HEK293 (cell line): Measurements from ENCODE around the gene CKB.

Experiments used
- GLI4 ChIP-seq: fragments of 450-650 bp; formaldehyde crosslinking; IDR thresholded peaks from 2 replicates; pipeline ENCODE4 v1.5.1; 2016; ENCODE audit warnings: missing biosample characterization, missing genetic modification characterization
- KLF8 ChIP-seq: fragments of 450-650 bp; formaldehyde crosslinking; IDR thresholded peaks from 2 replicates; pipeline ENCODE4 v1.5.1; 2016; ENCODE audit warnings: missing biosample characterization, missing genetic modification characterization
- SP7 ChIP-seq: fragments of 450-650 bp; formaldehyde crosslinking; IDR thresholded peaks from 2 replicates; pipeline ENCODE4 v1.5.1; 2016; ENCODE audit warnings: missing biosample characterization, missing genetic modification characterization
- ZBTB20 ChIP-seq: fragments of 450-650 bp; formaldehyde crosslinking; IDR thresholded peaks from 2 replicates; pipeline ENCODE4 v1.5.1; 2016; ENCODE audit warnings: missing biosample characterization, missing genetic modification characterization
- ZFP69B ChIP-seq: fragments of 450-650 bp; formaldehyde crosslinking; IDR thresholded peaks from 2 replicates; pipeline ENCODE4 v1.5.1; 2016; ENCODE audit warnings: missing biosample characterization, missing genetic modification characterization
- ZNF112 ChIP-seq: fragments of 450-650 bp; formaldehyde crosslinking; IDR thresholded peaks from 2 replicates; pipeline ENCODE4 v1.5.0; 2017; ENCODE audit warnings: missing biosample characterization, missing genetic modification characterization
- ZNF175 ChIP-seq: fragments of 450-650 bp; formaldehyde crosslinking; IDR thresholded peaks from 2 replicates; pipeline ENCODE4 v1.5.1; 2016; ENCODE audit warnings: missing biosample characterization, missing genetic modification characterization
- ZNF214 ChIP-seq: fragments of 450-650 bp; formaldehyde crosslinking; IDR thresholded peaks from 2 replicates; pipeline ENCODE4 v1.5.1; 2017; ENCODE audit warnings: missing biosample characterization, mild to moderate bottlenecking, missing genetic modification characterization, borderline replicate concordance
- ZNF266 ChIP-seq: fragments of 450-650 bp; formaldehyde crosslinking; IDR thresholded peaks from 2 replicates; pipeline ENCODE4 v1.5.1; 2016; ENCODE audit warnings: missing biosample characterization, missing genetic modification characterization, low read depth
- ZNF341 ChIP-seq: fragments of 450-650 bp; formaldehyde crosslinking; IDR thresholded peaks from 2 replicates; pipeline ENCODE4; 2016; ENCODE audit warnings: low read depth, missing biosample characterization, missing genetic modification characterization
- ZNF354C ChIP-seq: fragments of 450-650 bp; formaldehyde crosslinking; IDR thresholded peaks from 2 replicates; pipeline ENCODE4 v1.5.1; 2016; ENCODE audit warnings: missing biosample characterization, missing genetic modification characterization, low read depth, borderline replicate concordance
- ZNF366 ChIP-seq: fragments of 450-650 bp; formaldehyde crosslinking; conservative IDR thresholded peaks from 2 replicates; pipeline ENCODE4 v1.5.1; 2016; ENCODE audit warnings: missing biosample characterization, missing genetic modification characterization
- ZNF433 ChIP-seq: fragments of 450-650 bp; formaldehyde crosslinking; IDR thresholded peaks from 2 replicates; pipeline ENCODE4 v1.5.1; 2016; ENCODE audit warnings: missing biosample characterization, missing genetic modification characterization, low read depth
- ZNF48 ChIP-seq: fragments of 450-650 bp; formaldehyde crosslinking; IDR thresholded peaks from 2 replicates; pipeline ENCODE4 v1.5.1; 2016; ENCODE audit warnings: missing biosample characterization, missing genetic modification characterization
- ZNF623 ChIP-seq: fragments of 450-650 bp; formaldehyde crosslinking; IDR thresholded peaks from 2 replicates; pipeline ENCODE4 v1.5.1; 2016; ENCODE audit warnings: missing biosample characterization, missing genetic modification characterization
- ZNF629 ChIP-seq: fragments of 450-650 bp; formaldehyde crosslinking; IDR thresholded peaks from 2 replicates; pipeline ENCODE4 v1.5.1; 2017; ENCODE audit warnings: missing biosample characterization, missing genetic modification characterization
- ZNF701 ChIP-seq: fragments of 450-650 bp; formaldehyde crosslinking; IDR thresholded peaks from 2 replicates; pipeline ENCODE4 v1.5.1; 2016; ENCODE audit warnings: missing biosample characterization, missing genetic modification characterization
- ZSCAN16 ChIP-seq: fragments of 450-650 bp; formaldehyde crosslinking; IDR thresholded peaks from 2 replicates; pipeline ENCODE4 v1.5.1; 2016; ENCODE audit warnings: missing biosample characterization, missing genetic modification characterization
- ZSCAN23 ChIP-seq: fragments of 450-650 bp; formaldehyde crosslinking; IDR thresholded peaks from 2 replicates; pipeline ENCODE4 v1.5.1; 2016; ENCODE audit warnings: missing biosample characterization, missing genetic modification characterization
- TF ChIP-seq, protein P1 (sequence below): fragments of 450-650 bp; formaldehyde crosslinking; IDR thresholded peaks from 2 replicates; pipeline ENCODE4 v1.5.1; 2017; ENCODE audit warnings: missing biosample characterization, missing genetic modification characterization
- TF ChIP-seq, protein P2 (sequence below): IDR thresholded peaks from 2 replicates; pipeline ENCODE4 v1.6.1; 2011; ENCODE audit warnings: mild to moderate bottlenecking, low read depth, low read length, borderline replicate concordance
- TF ChIP-seq, protein P3 (sequence below): fragments of 450-650 bp; formaldehyde crosslinking; IDR thresholded peaks from 2 replicates; pipeline ENCODE4 v1.5.1; 2016; ENCODE audit warnings: missing biosample characterization, missing genetic modification characterization
- TF ChIP-seq, protein P4 (sequence below): fragments of 450-650 bp; formaldehyde crosslinking; IDR thresholded peaks from 2 replicates; pipeline ENCODE4 v1.5.1; 2016; ENCODE audit warnings: missing biosample characterization, missing genetic modification characterization
- TF ChIP-seq, protein P5 (sequence below): fragments of 450-650 bp; formaldehyde crosslinking; IDR thresholded peaks from 2 replicates; pipeline ENCODE4 v1.5.1; 2016; ENCODE audit warnings: missing biosample characterization, missing genetic modification characterization
- TF ChIP-seq, protein P6 (sequence below): fragments of 450-650 bp; formaldehyde crosslinking; IDR thresholded peaks from 2 replicates; pipeline ENCODE4; 2016; ENCODE audit warnings: missing biosample characterization, missing genetic modification characterization
- TF ChIP-seq, protein P7 (sequence below): fragments of 450-650 bp; formaldehyde crosslinking; IDR thresholded peaks from 2 replicates; pipeline ENCODE4 v1.5.1; 2016; ENCODE audit warnings: missing biosample characterization, missing genetic modification characterization

CKB gene

DNA sequence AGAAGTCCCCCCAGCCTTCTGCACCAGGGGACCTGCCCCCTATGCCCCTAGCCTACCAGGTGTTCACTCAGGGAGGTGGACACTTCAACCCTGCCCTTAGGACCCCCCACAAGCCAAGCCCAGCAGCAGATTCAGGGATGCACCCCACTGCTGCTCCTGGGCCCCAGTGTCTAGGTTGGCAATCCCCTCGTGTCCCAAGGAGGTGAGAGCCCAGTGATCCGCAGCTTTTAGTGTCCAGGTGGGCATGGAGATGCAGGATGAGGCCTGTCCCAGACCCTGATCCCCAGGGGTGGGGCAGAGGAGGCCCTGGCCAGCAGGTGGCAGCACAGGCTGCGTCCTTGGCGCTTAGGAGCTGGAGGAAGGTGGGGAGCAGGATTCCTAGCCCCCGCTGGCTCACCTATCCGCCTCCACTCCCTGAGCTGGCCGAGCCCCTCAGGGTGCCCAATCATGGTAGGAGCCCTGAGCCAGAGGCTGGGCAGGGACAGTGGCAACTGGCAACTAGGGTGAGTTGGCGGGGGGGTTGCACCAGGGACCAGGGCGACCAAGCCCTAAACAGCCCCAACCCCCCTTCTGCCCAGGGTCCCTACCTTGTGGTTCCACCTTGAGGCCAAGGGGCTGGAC, 4.1 kb downstream of the CKB start (continued):
- TF ChIP-seq, protein P1, sequence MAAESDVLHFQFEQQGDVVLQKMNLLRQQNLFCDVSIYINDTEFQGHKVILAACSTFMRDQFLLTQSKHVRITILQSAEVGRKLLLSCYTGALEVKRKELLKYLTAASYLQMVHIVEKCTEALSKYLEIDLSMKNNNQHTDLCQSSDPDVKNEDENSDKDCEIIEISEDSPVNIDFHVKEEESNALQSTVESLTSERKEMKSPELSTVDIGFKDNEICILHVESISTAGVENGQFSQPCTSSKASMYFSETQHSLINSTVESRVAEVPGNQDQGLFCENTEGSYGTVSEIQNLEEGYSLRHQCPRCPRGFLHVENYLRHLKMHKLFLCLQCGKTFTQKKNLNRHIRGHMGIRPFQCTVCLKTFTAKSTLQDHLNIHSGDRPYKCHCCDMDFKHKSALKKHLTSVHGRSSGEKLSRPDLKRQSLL, result peak; percentile 29; the same call in 1 of the 2 replicates
- TF ChIP-seq ZNF175 (no peak), ZNF48 (tag by site-specific recombination) (no peak), KLF8 (tag by site-specific recombination) (peak; percentile 55), ZFP69B (tag by site-specific recombination) (no peak; the same call in 1 of the 2 replicates), ZNF433 (tag by site-specific recombination) (no peak), ZBTB20 (no peak), ZNF629 (no peak), ZNF623 (no peak), ZNF341 (tag by site-specific recombination) (peak; percentile 93), ZNF354C (no peak), ZNF112 (tag by site-specific recombination) (no peak), ZNF266 (tag by site-specific recombination) (no peak), ZNF366 (tag by site-specific recombination) (no peak), ZSCAN23 (no peak), ZNF214 (tag by site-specific recombination) (no peak), ZNF701 (tag by site-specific recombination) (no peak), ZSCAN16 (tag by site-specific recombination) (no peak), SP7 (tag by site-specific recombination) (no peak), GLI4 (tag by site-specific recombination) (no peak)
- TF ChIP-seq, protein P2, sequence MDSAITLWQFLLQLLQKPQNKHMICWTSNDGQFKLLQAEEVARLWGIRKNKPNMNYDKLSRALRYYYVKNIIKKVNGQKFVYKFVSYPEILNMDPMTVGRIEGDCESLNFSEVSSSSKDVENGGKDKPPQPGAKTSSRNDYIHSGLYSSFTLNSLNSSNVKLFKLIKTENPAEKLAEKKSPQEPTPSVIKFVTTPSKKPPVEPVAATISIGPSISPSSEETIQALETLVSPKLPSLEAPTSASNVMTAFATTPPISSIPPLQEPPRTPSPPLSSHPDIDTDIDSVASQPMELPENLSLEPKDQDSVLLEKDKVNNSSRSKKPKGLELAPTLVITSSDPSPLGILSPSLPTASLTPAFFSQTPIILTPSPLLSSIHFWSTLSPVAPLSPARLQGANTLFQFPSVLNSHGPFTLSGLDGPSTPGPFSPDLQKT, result no peak
- TF ChIP-seq, protein P3, sequence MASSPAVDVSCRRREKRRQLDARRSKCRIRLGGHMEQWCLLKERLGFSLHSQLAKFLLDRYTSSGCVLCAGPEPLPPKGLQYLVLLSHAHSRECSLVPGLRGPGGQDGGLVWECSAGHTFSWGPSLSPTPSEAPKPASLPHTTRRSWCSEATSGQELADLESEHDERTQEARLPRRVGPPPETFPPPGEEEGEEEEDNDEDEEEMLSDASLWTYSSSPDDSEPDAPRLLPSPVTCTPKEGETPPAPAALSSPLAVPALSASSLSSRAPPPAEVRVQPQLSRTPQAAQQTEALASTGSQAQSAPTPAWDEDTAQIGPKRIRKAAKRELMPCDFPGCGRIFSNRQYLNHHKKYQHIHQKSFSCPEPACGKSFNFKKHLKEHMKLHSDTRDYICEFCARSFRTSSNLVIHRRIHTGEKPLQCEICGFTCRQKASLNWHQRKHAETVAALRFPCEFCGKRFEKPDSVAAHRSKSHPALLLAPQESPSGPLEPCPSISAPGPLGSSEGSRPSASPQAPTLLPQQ (tag by site-specific recombination), result no peak
- TF ChIP-seq, protein P4, sequence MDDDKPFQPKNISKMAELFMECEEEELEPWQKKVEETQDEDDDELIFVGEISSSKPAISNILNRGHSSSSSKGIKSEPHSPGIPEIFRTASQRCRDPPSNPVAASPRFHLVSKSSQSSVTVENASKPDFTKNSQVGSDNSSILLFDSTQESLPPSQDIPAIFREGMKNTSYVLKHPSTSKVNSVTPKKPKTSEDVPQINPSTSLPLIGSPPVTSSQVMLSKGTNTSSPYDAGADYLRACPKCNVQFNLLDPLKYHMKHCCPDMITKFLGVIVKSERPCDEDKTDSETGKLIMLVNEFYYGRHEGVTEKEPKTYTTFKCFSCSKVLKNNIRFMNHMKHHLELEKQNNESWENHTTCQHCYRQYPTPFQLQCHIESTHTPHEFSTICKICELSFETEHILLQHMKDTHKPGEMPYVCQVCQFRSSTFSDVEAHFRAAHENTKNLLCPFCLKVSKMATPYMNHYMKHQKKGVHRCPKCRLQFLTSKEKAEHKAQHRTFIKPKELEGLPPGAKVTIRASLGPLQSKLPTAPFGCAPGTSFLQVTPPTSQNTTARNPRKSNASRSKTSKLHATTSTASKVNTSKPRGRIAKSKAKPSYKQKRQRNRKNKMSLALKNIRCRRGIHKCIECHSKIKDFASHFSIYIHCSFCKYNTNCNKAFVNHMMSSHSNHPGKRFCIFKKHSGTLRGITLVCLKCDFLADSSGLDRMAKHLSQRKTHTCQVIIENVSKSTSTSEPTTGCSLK (tag by site-specific recombination), result no peak
- TF ChIP-seq, protein P5, sequence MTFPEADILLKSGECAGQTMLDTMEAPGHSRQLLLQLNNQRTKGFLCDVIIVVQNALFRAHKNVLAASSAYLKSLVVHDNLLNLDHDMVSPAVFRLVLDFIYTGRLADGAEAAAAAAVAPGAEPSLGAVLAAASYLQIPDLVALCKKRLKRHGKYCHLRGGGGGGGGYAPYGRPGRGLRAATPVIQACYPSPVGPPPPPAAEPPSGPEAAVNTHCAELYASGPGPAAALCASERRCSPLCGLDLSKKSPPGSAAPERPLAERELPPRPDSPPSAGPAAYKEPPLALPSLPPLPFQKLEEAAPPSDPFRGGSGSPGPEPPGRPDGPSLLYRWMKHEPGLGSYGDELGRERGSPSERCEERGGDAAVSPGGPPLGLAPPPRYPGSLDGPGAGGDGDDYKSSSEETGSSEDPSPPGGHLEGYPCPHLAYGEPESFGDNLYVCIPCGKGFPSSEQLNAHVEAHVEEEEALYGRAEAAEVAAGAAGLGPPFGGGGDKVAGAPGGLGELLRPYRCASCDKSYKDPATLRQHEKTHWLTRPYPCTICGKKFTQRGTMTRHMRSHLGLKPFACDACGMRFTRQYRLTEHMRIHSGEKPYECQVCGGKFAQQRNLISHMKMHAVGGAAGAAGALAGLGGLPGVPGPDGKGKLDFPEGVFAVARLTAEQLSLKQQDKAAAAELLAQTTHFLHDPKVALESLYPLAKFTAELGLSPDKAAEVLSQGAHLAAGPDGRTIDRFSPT (tag by site-specific recombination), result peak; percentile 32; the same call in 1 of the 2 replicates
- TF ChIP-seq, protein P6, sequence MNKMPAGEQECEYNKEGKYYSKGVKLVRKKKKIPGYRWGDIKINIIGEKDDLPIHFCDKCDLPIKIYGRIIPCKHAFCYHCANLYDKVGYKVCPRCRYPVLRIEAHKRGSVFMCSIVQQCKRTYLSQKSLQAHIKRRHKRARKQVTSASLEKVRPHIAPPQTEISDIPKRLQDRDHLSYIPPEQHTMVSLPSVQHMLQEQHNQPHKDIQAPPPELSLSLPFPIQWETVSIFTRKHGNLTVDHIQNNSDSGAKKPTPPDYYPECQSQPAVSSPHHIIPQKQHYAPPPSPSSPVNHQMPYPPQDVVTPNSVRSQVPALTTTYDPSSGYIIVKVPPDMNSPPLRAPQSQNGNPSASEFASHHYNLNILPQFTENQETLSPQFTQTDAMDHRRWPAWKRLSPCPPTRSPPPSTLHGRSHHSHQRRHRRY, result no peak
- TF ChIP-seq, protein P7, sequence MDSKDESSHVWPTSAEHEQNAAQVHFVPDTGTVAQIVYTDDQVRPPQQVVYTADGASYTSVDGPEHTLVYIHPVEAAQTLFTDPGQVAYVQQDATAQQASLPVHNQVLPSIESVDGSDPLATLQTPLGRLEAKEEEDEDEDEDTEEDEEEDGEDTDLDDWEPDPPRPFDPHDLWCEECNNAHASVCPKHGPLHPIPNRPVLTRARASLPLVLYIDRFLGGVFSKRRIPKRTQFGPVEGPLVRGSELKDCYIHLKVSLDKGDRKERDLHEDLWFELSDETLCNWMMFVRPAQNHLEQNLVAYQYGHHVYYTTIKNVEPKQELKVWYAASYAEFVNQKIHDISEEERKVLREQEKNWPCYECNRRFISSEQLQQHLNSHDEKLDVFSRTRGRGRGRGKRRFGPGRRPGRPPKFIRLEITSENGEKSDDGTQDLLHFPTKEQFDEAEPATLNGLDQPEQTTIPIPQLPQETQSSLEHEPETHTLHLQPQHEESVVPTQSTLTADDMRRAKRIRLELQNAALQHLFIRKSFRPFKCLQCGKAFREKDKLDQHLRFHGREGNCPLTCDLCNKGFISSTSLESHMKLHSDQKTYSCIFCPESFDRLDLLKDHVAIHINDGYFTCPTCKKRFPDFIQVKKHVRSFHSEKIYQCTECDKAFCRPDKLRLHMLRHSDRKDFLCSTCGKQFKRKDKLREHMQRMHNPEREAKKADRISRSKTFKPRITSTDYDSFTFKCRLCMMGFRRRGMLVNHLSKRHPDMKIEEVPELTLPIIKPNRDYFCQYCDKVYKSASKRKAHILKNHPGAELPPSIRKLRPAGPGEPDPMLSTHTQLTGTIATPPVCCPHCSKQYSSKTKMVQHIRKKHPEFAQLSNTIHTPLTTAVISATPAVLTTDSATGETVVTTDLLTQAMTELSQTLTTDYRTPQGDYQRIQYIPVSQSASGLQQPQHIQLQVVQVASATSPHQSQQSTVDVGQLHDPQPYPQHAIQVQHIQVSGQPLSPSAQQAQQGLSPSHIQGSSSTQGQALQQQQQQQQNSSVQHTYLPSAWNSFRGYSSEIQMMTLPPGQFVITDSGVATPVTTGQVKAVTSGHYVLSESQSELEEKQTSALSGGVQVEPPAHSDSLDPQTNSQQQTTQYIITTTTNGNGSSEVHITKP (tag by site-specific recombination), result peak; percentile 93
